Duodenal mucosa (tissue), 2 donors: Measurements from ENCODE around the gene TNFAIP8L2.

Experiments used
- H3K27ac ChIP-seq: one replicate; pipeline ENCODE4 v1.7.0; 2013; ENCODE audit warnings: low read depth, low read length
- H3K27me3 ChIP-seq, 2 donors: one replicate each; pipeline ENCODE4 v1.7.0; 2013; ENCODE audit warnings: low read length in 2 of 2, control low read depth in 1 of 2; ENCODE audit not compliant: insufficient read depth in 2 of 2, control insufficient read depth in 1 of 2
- H3K36me3 ChIP-seq, 2 donors: one replicate each; pipeline ENCODE4 v1.7.0; 2013; ENCODE audit warnings: low read length in 2 of 2, control low read depth in 1 of 2; ENCODE audit not compliant: insufficient read depth in 2 of 2, control insufficient read depth in 1 of 2
- H3K4me1 ChIP-seq, 2 donors: one replicate each; pipeline ENCODE4 v1.7.0; 2013; ENCODE audit warnings: low read length in 2 of 2, control low read depth in 1 of 2; ENCODE audit not compliant: insufficient read depth in 2 of 2, control insufficient read depth in 1 of 2
- H3K4me3 ChIP-seq, 2 donors: one replicate each; pipeline ENCODE4 v1.7.0; 2013; ENCODE audit warnings: low read length in 2 of 2, low read depth in 1 of 2
- H3K9ac ChIP-seq, 2 donors: one replicate each; pipeline ENCODE4 v1.7.0; 2013; ENCODE audit warnings: low read length in 2 of 2, low read depth in 1 of 2
- H3K9me3 ChIP-seq, 2 donors: one replicate each; pipeline ENCODE4 v1.7.0; 2013; ENCODE audit warnings: low read length in 2 of 2, control low read depth in 1 of 2; ENCODE audit not compliant: control insufficient read depth in 1 of 2

Gene TNFAIP8L2

DNA sequence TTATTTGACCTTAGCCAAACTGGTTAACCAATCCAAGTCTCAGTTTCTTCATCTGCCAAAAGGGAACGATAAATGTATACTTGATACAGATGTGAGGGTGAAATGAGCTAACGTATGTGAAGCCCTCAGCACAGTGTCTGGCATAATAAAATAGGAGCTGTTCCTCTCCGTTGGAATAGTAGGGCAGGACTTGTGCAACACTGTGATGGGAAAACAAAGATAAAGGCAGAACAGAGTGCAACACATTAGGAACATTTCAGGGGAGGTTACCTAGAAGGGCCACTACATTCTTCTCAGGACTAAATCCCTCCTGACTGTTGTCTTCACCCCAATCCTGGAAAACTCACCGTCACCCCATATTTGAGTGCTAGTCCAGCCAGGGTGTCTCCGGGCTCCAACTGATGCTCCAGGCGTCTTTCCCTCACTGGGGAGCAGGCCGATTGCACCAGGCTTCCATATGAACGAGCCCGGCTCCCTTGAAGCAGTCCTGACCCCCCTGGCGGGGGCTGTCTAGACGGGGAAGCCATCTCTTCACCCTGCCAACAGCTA is 8.4 kb downstream of the TNFAIP8L2 start:
- H3K9ac ChIP-seq = peak overlapping the region; percentile 81 to 90

DNA sequence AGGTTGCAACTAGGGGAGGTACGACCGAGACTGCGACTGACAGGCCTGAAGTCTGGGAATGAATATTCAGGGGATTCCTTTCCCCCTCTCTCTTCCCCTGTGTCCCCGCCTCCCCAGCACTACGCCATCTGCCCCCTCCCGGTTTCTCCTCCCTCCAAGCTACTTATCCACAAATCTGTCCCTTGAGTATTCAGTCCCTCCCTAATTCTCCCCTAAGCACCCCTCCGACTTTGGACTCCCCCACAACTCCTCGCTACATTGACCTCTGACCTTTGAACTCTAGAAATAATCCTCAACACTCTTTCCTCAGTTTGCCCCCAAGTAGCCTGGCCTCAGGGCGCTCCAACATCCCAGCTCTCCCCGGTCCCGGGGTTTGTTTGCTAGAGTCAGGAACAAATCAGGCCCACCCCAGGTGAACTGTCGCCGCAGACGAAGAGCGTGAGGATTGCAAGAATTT is 8.9 kb downstream of the TNFAIP8L2 start:
- H3K9me3 ChIP-seq = no peaks in the 10 kb centered on the region
- H3K36me3 ChIP-seq = peaks cover 9 to 35% of the 10 kb centered on the region in 2 donors
- H3K4me3 ChIP-seq = peak overlapping the region; percentile 97 to 98
- peaks cover 22 to 23% of the 10 kb centered on the region in 2 donors for H3K4me1 ChIP-seq
- peak overlapping the region; percentile 77 for H3K27ac ChIP-seq
- H3K9ac ChIP-seq = peak overlapping the region; percentile 81 to 90
- no peaks in the 10 kb centered on the region for H3K27me3 ChIP-seq

More for the DNA sequence above, 8.4 kb downstream of the TNFAIP8L2 start:
- peaks cover 11 to 31% of the 10 kb centered on the region in 2 donors for H3K36me3 ChIP-seq
- peak overlapping the region; percentile 97 to 98 for H3K4me3 ChIP-seq
- H3K9me3 ChIP-seq = no peaks in the 10 kb centered on the region
- H3K27me3 ChIP-seq = no peaks in the 10 kb centered on the region
- peak overlapping the region; percentile 77 for H3K27ac ChIP-seq
- H3K4me1 ChIP-seq = peaks cover 22 to 23% of the 10 kb centered on the region in 2 donors

DNA sequence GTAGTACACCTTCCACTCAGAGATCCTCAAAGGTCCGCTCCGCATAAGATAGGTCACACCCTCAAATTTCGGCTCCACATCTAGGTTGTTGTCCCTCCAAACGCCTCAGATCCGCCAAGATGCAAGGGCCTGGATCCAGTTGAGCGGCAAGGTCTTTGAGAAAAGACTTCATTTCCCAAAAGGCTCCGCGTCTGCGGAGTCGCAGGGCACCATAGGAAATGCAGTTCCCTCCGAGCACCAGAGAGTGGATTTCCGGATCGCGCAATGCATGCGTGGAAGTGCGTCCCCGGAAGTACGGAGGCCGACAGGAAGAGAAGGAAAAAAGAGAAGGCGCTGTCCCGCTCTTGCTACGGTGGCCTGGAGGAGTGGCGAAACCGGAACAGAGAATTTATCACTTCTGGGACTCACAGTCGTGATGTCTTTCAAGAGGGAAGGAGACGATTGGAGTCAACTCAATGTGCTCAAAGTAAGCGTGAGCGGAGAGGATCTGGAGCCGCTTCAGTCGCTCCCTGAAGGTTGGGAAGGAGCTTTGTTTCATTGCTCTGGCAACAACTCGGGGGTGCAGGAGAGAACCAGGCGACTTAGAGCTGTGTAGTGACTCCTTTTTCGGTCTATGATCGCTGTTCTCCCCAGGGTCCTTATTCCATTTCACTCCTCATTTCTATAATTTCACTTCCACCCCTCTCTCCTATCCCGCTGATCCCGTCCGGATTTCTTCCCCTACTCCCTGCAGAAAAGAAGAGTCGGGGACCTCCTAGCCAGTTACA is 9.5 kb downstream of the TNFAIP8L2 start, which contains the start of the genes LYSMD1 and SCNM1:
LYSMD1 (minus strand) TSS at position 165 of the 767 bp plus-strand sequence. CDS start 644 bp downstream, outside the sequence.
SCNM1 (plus strand) TSS at position 407 of the 767 bp plus-strand sequence; CDS start at position 416, 9 bp downstream.
- Histone ChIP-seq H3K4me1 (peaks cover 22 to 23% of the 10 kb centered on the region in 2 donors), H3K9ac (peak within 1 kb of the TSS; percentile 81 to 90), H3K27ac (peak within 1 kb of the TSS; percentile 77), H3K4me3 (peak within 1 kb of the TSS; percentile 97 to 98), H3K36me3 (peaks cover 3 to 35% of the 10 kb centered on the region in 2 donors), H3K27me3 (no peaks in the 10 kb centered on the region), H3K9me3 (no peaks in the 10 kb centered on the region)

DNA sequence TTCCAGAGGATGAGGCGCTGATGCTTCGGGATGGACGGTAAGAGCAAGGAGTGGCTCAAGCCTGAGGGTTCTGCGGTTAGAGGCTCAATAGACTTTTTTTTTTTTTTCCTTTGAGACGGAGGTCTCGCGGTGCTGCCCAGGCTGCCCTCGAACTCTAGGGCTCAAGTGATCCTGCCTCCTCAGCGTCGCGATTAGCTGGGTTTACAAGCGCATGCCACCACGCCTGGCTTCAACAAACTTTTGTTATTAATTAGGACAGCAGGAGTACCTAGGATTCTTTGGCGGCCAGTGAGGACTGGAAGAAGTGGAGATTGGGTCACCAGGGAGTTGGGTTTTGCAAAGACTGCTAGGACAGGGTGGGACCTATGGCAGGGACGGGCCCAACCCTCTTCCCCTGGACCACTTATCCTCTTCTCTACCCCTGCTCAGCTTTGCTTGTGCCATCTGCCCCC is 10.1 kb downstream of the TNFAIP8L2 start:
- Histone ChIP-seq H3K27ac (no peak overlapping the region), H3K4me1 (peaks cover 22 to 23% of the 10 kb centered on the region in 2 donors), H3K27me3 (no peaks in the 10 kb centered on the region), H3K36me3 (peaks cover 3 to 38% of the 10 kb centered on the region in 2 donors), H3K9ac (peak overlapping the region; percentile 81 to 88), H3K4me3 (peak overlapping the region; percentile 97 to 98), H3K9me3 (no peaks in the 10 kb centered on the region)

DNA sequence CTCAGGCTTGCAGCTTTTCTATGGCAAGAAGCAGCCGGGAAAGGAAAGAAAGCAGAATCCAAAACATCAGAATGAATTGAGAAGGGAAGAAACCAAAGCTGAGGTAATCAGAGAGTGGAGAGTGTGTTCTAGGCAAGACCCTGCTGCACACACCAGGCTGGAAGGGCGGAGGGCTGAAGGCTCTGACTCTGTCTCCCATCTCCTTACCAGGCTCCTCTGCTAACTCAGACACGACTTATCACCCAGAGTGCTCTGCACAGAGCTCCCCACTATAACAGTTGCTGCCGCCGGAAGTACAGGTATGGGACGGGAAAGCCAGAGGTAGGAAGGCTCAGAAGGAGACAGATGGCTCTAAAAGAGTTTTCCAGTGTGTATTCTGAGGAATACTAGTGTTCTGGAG is 10.7 kb downstream of the TNFAIP8L2 start:
- H3K4me1 ChIP-seq = peaks cover 22 to 23% of the 10 kb centered on the region in 2 donors
- peak overlapping the region; percentile 97 to 98 for H3K4me3 ChIP-seq
- no peaks in the 10 kb centered on the region for H3K27me3 ChIP-seq
- peak overlapping the region in 1 of 2 donors; percentile 81 for H3K9ac ChIP-seq
- H3K27ac ChIP-seq = no peak overlapping the region
- peaks cover 3 to 35% of the 10 kb centered on the region in 2 donors for H3K36me3 ChIP-seq
- H3K9me3 ChIP-seq = no peaks in the 10 kb centered on the region

DNA sequence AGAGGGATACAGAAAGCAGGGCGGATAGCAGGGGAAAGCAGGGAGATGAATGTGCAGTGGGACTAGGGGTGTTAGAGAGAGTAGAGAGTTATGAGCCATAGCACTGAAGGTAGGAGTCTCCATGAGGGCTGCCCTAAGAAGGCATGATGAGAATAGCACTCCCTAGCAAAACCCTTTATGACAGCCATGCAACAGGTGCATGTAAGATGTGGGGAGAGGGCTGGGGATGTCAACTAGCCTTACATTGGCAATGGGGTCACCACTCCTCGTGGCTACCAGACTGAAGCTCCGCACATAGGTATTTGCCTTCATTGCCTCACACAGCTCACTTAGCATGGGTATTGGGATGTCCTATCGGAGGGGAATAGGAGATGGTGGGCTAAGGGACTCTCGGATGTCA is 14.7 kb downstream of the TNFAIP8L2 start:
- peaks cover 8 to 9% of the 10 kb centered on the region in 2 donors for H3K4me1 ChIP-seq
- no peaks in the 10 kb centered on the region for H3K27me3 ChIP-seq
- no peaks in the 10 kb centered on the region for H3K9me3 ChIP-seq
- H3K36me3 ChIP-seq = peaks cover 17 to 63% of the 10 kb centered on the region in 2 donors
- H3K9ac ChIP-seq = no peak overlapping the region
- H3K27ac ChIP-seq = no peak overlapping the region
- no peak overlapping the region for H3K4me3 ChIP-seq

DNA sequence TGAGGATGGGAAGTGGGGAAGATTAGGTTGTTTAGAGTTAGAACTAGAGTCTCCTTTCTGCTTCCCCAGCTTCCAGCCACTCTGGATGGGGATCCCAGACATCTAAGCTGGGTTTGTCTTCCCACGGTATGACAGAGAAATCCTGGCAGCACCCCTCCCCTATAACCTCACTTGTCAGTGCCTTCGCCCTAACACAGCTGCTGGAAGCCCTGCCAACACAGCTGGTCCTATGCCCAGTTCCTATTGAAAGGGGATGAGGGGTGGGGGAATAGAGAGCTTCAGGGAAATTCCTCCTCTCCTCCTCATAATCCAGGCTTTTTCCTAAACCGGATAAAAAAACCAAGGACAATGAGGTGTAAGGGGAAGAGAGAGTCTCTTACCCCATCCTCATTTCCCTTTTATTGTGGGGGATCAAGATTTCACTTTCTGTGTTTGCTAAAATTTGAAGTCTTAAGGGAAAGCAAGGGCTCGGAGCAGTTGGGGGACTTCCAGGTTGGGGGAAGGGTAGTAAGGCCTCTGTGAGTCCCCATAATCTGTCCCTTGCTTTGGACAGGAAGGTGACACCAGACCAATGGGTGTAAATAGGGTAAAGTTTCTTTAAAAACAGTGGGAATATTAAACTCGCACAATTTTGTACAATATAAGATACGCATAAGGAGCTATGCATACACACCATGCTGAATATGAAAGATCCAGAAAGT is 18.7 kb downstream of the TNFAIP8L2 start:
- Histone ChIP-seq H3K4me1 (no peaks in the 10 kb centered on the region), H3K9me3 (no peaks in the 10 kb centered on the region), H3K9ac (no peak overlapping the region), H3K4me3 (no peak overlapping the region), H3K36me3 (peaks cover 21 to 80% of the 10 kb centered on the region in 2 donors), H3K27me3 (no peaks in the 10 kb centered on the region), H3K27ac (no peak overlapping the region)

DNA sequence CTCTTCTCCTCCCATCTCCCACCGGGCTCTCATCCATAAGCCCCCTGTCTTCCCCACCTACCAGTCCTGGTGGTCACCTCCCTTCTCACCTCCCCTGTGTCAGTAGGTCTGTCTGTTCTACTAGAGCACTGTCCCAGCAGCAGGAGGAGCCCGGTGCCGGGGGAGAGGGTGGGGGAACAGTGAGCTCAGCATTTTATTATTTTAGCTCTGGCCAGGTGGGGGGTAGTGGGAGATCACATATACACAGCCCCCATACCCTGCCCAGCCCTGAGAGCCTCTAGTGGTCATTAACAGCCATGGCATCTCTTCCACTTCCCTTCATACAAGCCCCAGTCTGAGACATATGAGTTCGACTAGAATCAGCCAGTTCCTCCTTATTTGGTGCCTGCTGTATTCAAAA is 19.4 kb downstream of the TNFAIP8L2 start, which contains the start of gene TMOD4:
TMOD4 (minus strand) TSS at position 119 of the 400 bp plus-strand sequence. CDS start 1,106 bp downstream, outside the sequence.
- H3K4me3 ChIP-seq = no peak within 1 kb of the TSS
- no peaks in the 10 kb centered on the region for H3K4me1 ChIP-seq
- H3K27ac ChIP-seq = no peak within 1 kb of the TSS
- no peaks in the 10 kb centered on the region for H3K9me3 ChIP-seq
- H3K36me3 ChIP-seq = peaks cover 21 to 80% of the 10 kb centered on the region in 2 donors
- no peaks in the 10 kb centered on the region for H3K27me3 ChIP-seq
- no peak within 1 kb of the TSS for H3K9ac ChIP-seq

DNA sequence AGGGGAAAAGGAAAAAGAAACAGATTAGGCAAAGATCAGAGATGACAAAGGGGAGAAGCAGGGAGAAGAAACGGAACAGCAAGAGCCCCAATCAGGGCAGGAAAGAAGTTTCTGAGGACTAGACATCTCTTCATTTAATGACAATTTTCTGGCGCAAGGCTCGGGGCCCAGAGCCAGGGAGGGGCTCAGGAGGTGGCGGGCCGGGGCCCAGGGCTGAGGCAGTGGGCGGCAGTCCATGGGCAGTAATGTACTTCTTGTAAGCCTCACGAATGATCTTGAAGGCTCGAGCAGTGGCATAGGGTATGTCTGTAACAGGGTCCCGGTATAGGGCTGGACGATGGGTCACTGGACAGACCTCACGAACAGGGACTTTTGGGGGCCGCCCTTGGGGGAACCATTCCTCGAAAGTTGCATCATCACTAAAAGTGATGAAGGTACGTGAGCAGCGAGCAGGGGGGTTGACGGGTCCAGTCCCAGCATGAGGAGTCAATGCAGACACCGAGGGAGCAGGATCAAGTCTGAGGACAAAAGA is 20.1 kb downstream of the TNFAIP8L2 start:
- H3K9ac ChIP-seq = no peak overlapping the region
- no peaks in the 10 kb centered on the region for H3K4me1 ChIP-seq
- H3K9me3 ChIP-seq = no peaks in the 10 kb centered on the region
- no peaks in the 10 kb centered on the region for H3K27me3 ChIP-seq
- H3K4me3 ChIP-seq = no peak overlapping the region
- peaks cover 24 to 81% of the 10 kb centered on the region in 2 donors for H3K36me3 ChIP-seq
- no peak overlapping the region for H3K27ac ChIP-seq
